ENCODE measurements around the gene LDB3.

- TF ChIP-seq ATF7 (IDR thresholded peaks at IDR 0.05) (no peak), CHD4 (IDR thresholded peaks at IDR 0.05; ENCODE audit: insufficient read depth, insufficient replicate concordance, low read depth, low read length, poor library complexity, severe bottlenecking) (no peak), JUNB (CRISPR knock-in tag; conservative IDR thresholded peaks at IDR 0.05) (no peak), RBFOX2 (IDR thresholded peaks at IDR 0.05; ENCODE audit: low read depth, low read length) (no peak)
- TF ChIP-seq, protein P1, sequence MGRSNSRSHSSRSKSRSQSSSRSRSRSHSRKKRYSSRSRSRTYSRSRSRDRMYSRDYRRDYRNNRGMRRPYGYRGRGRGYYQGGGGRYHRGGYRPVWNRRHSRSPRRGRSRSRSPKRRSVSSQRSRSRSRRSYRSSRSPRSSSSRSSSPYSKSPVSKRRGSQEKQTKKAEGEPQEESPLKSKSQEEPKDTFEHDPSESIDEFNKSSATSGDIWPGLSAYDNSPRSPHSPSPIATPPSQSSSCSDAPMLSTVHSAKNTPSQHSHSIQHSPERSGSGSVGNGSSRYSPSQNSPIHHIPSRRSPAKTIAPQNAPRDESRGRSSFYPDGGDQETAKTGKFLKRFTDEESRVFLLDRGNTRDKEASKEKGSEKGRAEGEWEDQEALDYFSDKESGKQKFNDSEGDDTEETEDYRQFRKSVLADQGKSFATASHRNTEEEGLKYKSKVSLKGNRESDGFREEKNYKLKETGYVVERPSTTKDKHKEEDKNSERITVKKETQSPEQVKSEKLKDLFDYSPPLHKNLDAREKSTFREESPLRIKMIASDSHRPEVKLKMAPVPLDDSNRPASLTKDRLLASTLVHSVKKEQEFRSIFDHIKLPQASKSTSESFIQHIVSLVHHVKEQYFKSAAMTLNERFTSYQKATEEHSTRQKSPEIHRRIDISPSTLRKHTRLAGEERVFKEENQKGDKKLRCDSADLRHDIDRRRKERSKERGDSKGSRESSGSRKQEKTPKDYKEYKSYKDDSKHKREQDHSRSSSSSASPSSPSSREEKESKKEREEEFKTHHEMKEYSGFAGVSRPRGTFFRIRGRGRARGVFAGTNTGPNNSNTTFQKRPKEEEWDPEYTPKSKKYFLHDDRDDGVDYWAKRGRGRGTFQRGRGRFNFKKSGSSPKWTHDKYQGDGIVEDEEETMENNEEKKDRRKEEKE (IDR thresholded peaks at IDR 0.05; ENCODE audit: borderline replicate concordance in 1 of 2, control insufficient read depth in 1 of 2, low read depth in 2 of 2, low read length in 1 of 2): no peak
Measured at GRCh38 chr10:86648704-86649427, 19.4 kb upstream of the LDB3 start.
